Activated CD8-positive, alpha-beta memory T cell treated with anti-CD3 and anti-CD28 coated beads for 48 hours (primary cell): ENCODE data around the gene CDC42EP4.

ENCODE experiments used
- DNase-seq, 3 experiments: peaks; one replicate each; pipeline ENCODE4 v3.0.0-alpha.2; 2020; ENCODE audit warnings: low read depth in 2 of 3, low spot score in 2 of 3

CDC42EP4 gene

GRCh38 chr17:73304438-73304837 is 7.4 kb downstream of the CDC42EP4 start:
- DNase-seq: no peak

GRCh38 chr17:73302189-73302588 is 9.6 kb downstream of the CDC42EP4 start:
- no peak for DNase-seq

- no peak for DNase-seq
Observed at GRCh38 chr17:73301369-73301768, 10.4 kb downstream of the CDC42EP4 start.

- DNase-seq: no peak
Observed at GRCh38 chr17:73300392-73300791, 11.4 kb downstream of the CDC42EP4 start.

- no peak for DNase-seq
Observed at GRCh38 chr17:73297934-73298861, 13.6 kb downstream of the CDC42EP4 start.

GRCh38 chr17:73293480-73293911 is 18.3 kb downstream of the CDC42EP4 start:
- no peak for DNase-seq

- no peak for DNase-seq
Observed at GRCh38 chr17:73293031-73293430, 18.8 kb downstream of the CDC42EP4 start.

GRCh38 chr17:73292031-73292531 is 19.7 kb downstream of the CDC42EP4 start:
- DNase-seq: no peak

- no peak for DNase-seq
Observed at GRCh38 chr17:73291260-73291801, 20.5 kb downstream of the CDC42EP4 start.

GRCh38 chr17:73290399-73291259 is 21.2 kb downstream of the CDC42EP4 start:
- no peak for DNase-seq

GRCh38 chr17:73289549-73290254 is 22.1 kb downstream of the CDC42EP4 start:
- no peak for DNase-seq

- no peak for DNase-seq
Observed at GRCh38 chr17:73288534-73289302, 23.1 kb downstream of the CDC42EP4 start.

- DNase-seq: no peak
Observed at GRCh38 chr17:73286863-73287296, 24.9 kb downstream of the CDC42EP4 start.

GRCh38 chr17:73285916-73286862 is 25.6 kb downstream of the CDC42EP4 start:
- DNase-seq: no peak

- no peak for DNase-seq
Observed at GRCh38 chr17:73285603-73285908, 26.2 kb downstream of the CDC42EP4 start.

GRCh38 chr17:73284906-73285602 is 26.7 kb downstream of the CDC42EP4 start:
- DNase-seq: no peak

- DNase-seq: no peak
Observed at GRCh38 chr17:73284354-73284753, 27.4 kb downstream of the CDC42EP4 start.

GRCh38 chr17:73283841-73284282 is 27.9 kb downstream of the CDC42EP4 start:
- DNase-seq: no peak
